ENCODE data around the gene PAPPA2.

The PAPPA2 gene

GRCh38 chr1:176682830-176683535 is 220.0 kb downstream of the PAPPA2 start:
- Histone ChIP-seq H3K9ac (ENCODE audit: low read depth, low read length) (no peak overlapping the region), H3K9me3 (ENCODE audit: control insufficient read depth, insufficient read depth, low read length) (no peaks in the 10 kb centered on the region), H3K4me3 (ENCODE audit: low read depth, low read length) (no peak overlapping the region)

DNA sequence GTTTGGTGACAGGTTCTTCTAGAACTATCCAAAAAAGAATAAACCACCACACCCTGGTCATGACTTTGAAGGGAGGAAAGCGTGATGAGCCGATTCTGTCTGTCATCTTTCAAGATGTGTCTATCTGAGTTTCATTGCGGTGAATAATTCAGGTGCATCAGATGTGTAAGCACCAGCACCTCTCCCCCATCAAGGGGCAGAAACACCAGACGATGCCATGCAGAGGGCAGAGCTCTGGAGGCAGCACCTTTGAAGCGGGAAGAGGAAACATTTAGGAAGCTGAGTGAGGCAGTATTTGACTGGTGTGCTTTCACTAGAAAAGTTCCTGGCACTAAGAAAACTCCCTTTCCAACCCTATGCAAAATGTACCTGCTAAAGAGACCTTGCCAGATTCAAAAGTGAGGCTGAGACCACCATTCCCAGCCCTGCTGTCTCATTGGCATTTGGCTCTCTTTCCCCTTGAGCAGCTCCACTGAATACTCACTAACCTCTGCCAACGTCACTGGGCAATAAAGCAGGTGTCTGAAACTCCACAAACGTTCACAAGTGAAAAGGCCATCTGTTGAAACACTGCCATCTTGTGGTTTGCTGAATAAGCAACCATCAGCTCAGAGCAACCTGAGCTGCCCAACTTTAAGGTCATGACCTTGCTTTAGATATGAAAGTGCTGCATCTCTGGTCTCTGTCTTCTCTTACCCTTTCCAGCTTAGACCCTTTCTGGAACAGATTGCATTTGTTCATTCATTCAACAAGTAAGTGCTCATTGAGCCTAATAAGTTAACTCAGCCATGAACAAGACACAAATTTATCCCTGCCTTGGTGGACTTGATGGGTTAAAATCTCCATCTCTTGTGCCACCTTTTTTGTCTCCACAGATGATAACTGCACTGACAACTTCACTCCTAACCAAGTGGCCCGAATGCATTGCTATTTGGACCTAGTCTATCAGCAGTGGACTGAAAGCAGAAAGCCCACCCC is 228.6 kb downstream of the PAPPA2 start:
- H3K27me3 ChIP-seq (ENCODE audit: control insufficient read depth, insufficient read depth, low read length): no peaks in the 10 kb centered on the region
- H3K36me3 ChIP-seq (ENCODE audit: control insufficient read depth, insufficient read depth, low read length): no peaks in the 10 kb centered on the region

More at GRCh38 chr1:176682830-176683535, 220.0 kb downstream of the PAPPA2 start:
- no peaks in the 10 kb centered on the region for H3K27me3 ChIP-seq (ENCODE audit: control insufficient read depth, insufficient read depth, low read length)
- H3K4me1 ChIP-seq (ENCODE audit: control insufficient read depth, insufficient read depth, low read length): no peaks in the 10 kb centered on the region
- H3K36me3 ChIP-seq (ENCODE audit: control insufficient read depth, insufficient read depth, low read length): no peaks in the 10 kb centered on the region

GRCh38 chr1:176692431-176692830 is 229.5 kb downstream of the PAPPA2 start:
- H3K36me3 ChIP-seq (ENCODE audit: control insufficient read depth, insufficient read depth, low read length): no peaks in the 10 kb centered on the region
- no peaks in the 10 kb centered on the region for H3K9me3 ChIP-seq (ENCODE audit: control insufficient read depth, insufficient read depth, low read length)
- H3K4me1 ChIP-seq (ENCODE audit: control insufficient read depth, insufficient read depth, low read length): peaks cover 12% of the 10 kb centered on the region
- no peaks in the 10 kb centered on the region for H3K27me3 ChIP-seq (ENCODE audit: control insufficient read depth, insufficient read depth, low read length)
- H3K9ac ChIP-seq (ENCODE audit: low read depth, low read length): no peak overlapping the region
- H3K4me3 ChIP-seq (ENCODE audit: low read depth, low read length): no peak overlapping the region

More for the DNA sequence above, 228.6 kb downstream of the PAPPA2 start:
- H3K4me1 ChIP-seq (ENCODE audit: control insufficient read depth, insufficient read depth, low read length): peaks cover 10% of the 10 kb centered on the region
- no peak overlapping the region for H3K4me3 ChIP-seq (ENCODE audit: low read depth, low read length)
- H3K9ac ChIP-seq (ENCODE audit: low read depth, low read length): no peak overlapping the region
- no peaks in the 10 kb centered on the region for H3K9me3 ChIP-seq (ENCODE audit: control insufficient read depth, insufficient read depth, low read length)

DNA sequence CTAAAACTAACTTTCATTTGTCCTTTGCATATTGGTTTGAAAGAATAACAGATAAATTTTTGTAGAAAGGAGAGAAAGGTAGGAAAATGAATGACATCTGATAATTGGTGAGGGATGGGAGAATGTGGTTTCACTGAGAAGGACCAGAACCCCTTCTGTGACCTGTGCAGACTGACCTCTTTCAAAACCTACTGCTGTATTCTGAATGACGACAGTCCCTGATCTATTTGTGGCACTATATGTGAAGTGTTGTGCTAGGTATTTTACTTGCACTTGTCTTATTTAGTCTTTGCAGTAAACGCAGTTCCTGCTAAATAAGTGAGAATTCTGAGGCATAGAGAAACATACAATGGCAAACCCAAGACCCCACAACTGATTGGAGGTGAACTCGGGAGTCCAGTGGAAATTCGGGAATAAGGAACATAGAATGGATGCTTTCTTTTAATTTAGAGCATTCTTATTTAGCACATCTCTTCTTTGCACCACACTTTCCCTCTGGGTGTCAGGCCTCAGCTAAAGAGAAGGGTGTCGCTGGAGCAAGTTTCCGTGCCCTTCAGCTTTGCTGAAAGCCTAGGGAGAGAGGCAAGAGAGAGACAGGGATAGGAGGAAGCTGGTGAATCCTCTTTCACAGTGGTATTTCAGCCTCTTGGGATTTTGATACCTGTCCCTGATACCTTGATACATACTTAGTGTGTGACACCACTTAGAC is 230.2 kb downstream of the PAPPA2 start:
- Histone ChIP-seq H3K36me3 (ENCODE audit: control insufficient read depth, insufficient read depth, low read length) (no peaks in the 10 kb centered on the region), H3K9me3 (ENCODE audit: control insufficient read depth, insufficient read depth, low read length) (no peaks in the 10 kb centered on the region), H3K4me1 (ENCODE audit: control insufficient read depth, insufficient read depth, low read length) (peaks cover 12% of the 10 kb centered on the region), H3K9ac (ENCODE audit: low read depth, low read length) (no peak overlapping the region), H3K4me3 (ENCODE audit: low read depth, low read length) (no peak overlapping the region), H3K27me3 (ENCODE audit: control insufficient read depth, insufficient read depth, low read length) (no peaks in the 10 kb centered on the region)

GRCh38 chr1:176693697-176694329 is 230.8 kb downstream of the PAPPA2 start:
- H3K36me3 ChIP-seq (ENCODE audit: control insufficient read depth, insufficient read depth, low read length): no peaks in the 10 kb centered on the region
- H3K9ac ChIP-seq (ENCODE audit: low read depth, low read length): no peak overlapping the region
- no peaks in the 10 kb centered on the region for H3K9me3 ChIP-seq (ENCODE audit: control insufficient read depth, insufficient read depth, low read length)
- H3K27me3 ChIP-seq (ENCODE audit: control insufficient read depth, insufficient read depth, low read length): no peaks in the 10 kb centered on the region
- no peak overlapping the region for H3K4me3 ChIP-seq (ENCODE audit: low read depth, low read length)
- peaks cover 12% of the 10 kb centered on the region for H3K4me1 ChIP-seq (ENCODE audit: control insufficient read depth, insufficient read depth, low read length)

GRCh38 chr1:176694713-176695112 is 231.7 kb downstream of the PAPPA2 start:
- Histone ChIP-seq H3K36me3 (ENCODE audit: control insufficient read depth, insufficient read depth, low read length) (no peaks in the 10 kb centered on the region), H3K9me3 (ENCODE audit: control insufficient read depth, insufficient read depth, low read length) (no peaks in the 10 kb centered on the region), H3K4me3 (ENCODE audit: low read depth, low read length) (no peak overlapping the region), H3K27me3 (ENCODE audit: control insufficient read depth, insufficient read depth, low read length) (no peaks in the 10 kb centered on the region), H3K9ac (ENCODE audit: low read depth, low read length) (no peak overlapping the region), H3K4me1 (ENCODE audit: control insufficient read depth, insufficient read depth, low read length) (peaks cover 12% of the 10 kb centered on the region)

GRCh38 chr1:176696109-176696508 is 233.1 kb downstream of the PAPPA2 start:
- Histone ChIP-seq H3K9me3 (ENCODE audit: control insufficient read depth, insufficient read depth, low read length) (no peaks in the 10 kb centered on the region), H3K27me3 (ENCODE audit: control insufficient read depth, insufficient read depth, low read length) (no peaks in the 10 kb centered on the region), H3K4me3 (ENCODE audit: low read depth, low read length) (no peak overlapping the region), H3K9ac (ENCODE audit: low read depth, low read length) (no peak overlapping the region), H3K4me1 (ENCODE audit: control insufficient read depth, insufficient read depth, low read length) (peaks cover 12% of the 10 kb centered on the region), H3K36me3 (ENCODE audit: control insufficient read depth, insufficient read depth, low read length) (no peaks in the 10 kb centered on the region)

DNA sequence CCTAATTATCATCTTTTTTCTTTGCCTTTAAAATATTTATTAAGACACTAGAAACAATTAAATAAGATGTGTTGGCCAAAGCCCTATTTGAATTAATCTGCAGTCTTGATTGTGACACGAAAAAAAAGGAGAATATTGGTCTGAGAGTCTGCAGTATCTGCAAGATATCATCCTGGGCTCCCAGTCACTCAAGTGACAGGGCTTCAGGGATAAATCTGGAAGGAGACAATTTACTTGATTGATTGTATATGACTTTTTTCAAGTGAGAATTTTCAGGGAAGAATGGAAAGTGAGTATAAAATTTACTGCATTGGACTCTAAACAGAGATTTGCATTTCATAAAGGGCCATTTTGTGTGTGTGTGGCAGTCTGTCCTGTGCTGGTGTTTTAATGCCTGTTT is 233.7 kb downstream of the PAPPA2 start:
- Histone ChIP-seq H3K9ac (ENCODE audit: low read depth, low read length) (no peak overlapping the region), H3K36me3 (ENCODE audit: control insufficient read depth, insufficient read depth, low read length) (no peaks in the 10 kb centered on the region), H3K27me3 (ENCODE audit: control insufficient read depth, insufficient read depth, low read length) (no peaks in the 10 kb centered on the region), H3K4me1 (ENCODE audit: control insufficient read depth, insufficient read depth, low read length) (peaks cover 12% of the 10 kb centered on the region), H3K9me3 (ENCODE audit: control insufficient read depth, insufficient read depth, low read length) (no peaks in the 10 kb centered on the region), H3K4me3 (ENCODE audit: low read depth, low read length) (no peak overlapping the region)

DNA sequence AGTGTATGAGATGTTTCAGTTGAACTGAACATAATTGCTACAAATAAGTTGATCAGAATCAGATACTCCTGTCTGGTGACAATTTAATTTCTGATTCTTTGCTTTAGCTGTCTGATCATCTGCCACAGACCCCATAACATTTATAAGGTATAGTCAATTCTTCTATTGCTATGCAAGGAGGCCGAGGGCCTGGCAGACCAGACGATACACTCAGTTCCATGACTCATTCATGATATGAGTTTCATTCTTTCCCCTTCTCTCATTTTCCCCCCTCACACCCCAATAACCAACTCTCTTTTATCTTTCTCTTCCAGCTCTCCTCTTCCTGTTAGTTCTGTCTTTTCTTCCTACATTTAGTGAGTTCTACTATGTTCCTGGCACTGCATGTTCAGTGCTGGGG is 236.8 kb downstream of the PAPPA2 start:
- no peaks in the 10 kb centered on the region for H3K27me3 ChIP-seq (ENCODE audit: control insufficient read depth, insufficient read depth, low read length)
- H3K4me1 ChIP-seq (ENCODE audit: control insufficient read depth, insufficient read depth, low read length): peaks cover 11% of the 10 kb centered on the region

GRCh38 chr1:176701151-176701866 is 238.3 kb downstream of the PAPPA2 start:
- Histone ChIP-seq H3K4me1 (ENCODE audit: control insufficient read depth, insufficient read depth, low read length) (peaks cover 4% of the 10 kb centered on the region), H3K36me3 (ENCODE audit: control insufficient read depth, insufficient read depth, low read length) (no peaks in the 10 kb centered on the region), H3K27me3 (ENCODE audit: control insufficient read depth, insufficient read depth, low read length) (no peaks in the 10 kb centered on the region), H3K4me3 (ENCODE audit: low read depth, low read length) (no peak overlapping the region), H3K9ac (ENCODE audit: low read depth, low read length) (no peak overlapping the region), H3K9me3 (ENCODE audit: control insufficient read depth, insufficient read depth, low read length) (no peaks in the 10 kb centered on the region)

More for the DNA sequence above, 236.8 kb downstream of the PAPPA2 start:
- no peak overlapping the region for H3K4me3 ChIP-seq (ENCODE audit: low read depth, low read length)
- H3K36me3 ChIP-seq (ENCODE audit: control insufficient read depth, insufficient read depth, low read length): no peaks in the 10 kb centered on the region
- H3K9me3 ChIP-seq (ENCODE audit: control insufficient read depth, insufficient read depth, low read length): no peaks in the 10 kb centered on the region
- no peak overlapping the region for H3K9ac ChIP-seq (ENCODE audit: low read depth, low read length)

GRCh38 chr1:176702901-176703300 is 239.9 kb downstream of the PAPPA2 start:
- Histone ChIP-seq H3K9ac (ENCODE audit: low read depth, low read length) (no peak overlapping the region), H3K9me3 (ENCODE audit: control insufficient read depth, insufficient read depth, low read length) (no peaks in the 10 kb centered on the region), H3K27me3 (ENCODE audit: control insufficient read depth, insufficient read depth, low read length) (no peaks in the 10 kb centered on the region), H3K4me1 (ENCODE audit: control insufficient read depth, insufficient read depth, low read length) (no peaks in the 10 kb centered on the region), H3K36me3 (ENCODE audit: control insufficient read depth, insufficient read depth, low read length) (no peaks in the 10 kb centered on the region), H3K4me3 (ENCODE audit: low read depth, low read length) (no peak overlapping the region)

All from iPS-15b (cell line).